DND-41 (cell line): Measurements from ENCODE around the gene ELAVL1.

Source experiments
- ATAC-seq: fragments of 200-7000 bp; cut with Tn5 transposase; 3 replicates; pipeline ENCODE4 v1.9.1; 2021; ENCODE audit warnings: low read depth; ENCODE audit not compliant: insufficient read depth
- DNase-seq: peaks from one replicate; pipeline ENCODE4 v3.0.0-alpha.2; 2020
- H2AFZ ChIP-seq: 2 replicates; pipeline ENCODE4 v1.6.0; 2012; ENCODE audit warnings: low read depth, low read length
- H3K27ac ChIP-seq: 2 replicates; pipeline ENCODE4 v1.5.1; 2012; ENCODE audit warnings: low read length, inconsistent platforms
- H3K27me3 ChIP-seq: fragments of 200-600 bp; sonication (generic); 2 replicates; pipeline ENCODE4 v1.6.0; 2012; ENCODE audit warnings: low read length, mild to moderate bottlenecking, inconsistent platforms; ENCODE audit not compliant: insufficient read depth, poor library complexity
- H3K36me3 ChIP-seq: 2 replicates; pipeline ENCODE4 v1.5.1; 2012; ENCODE audit warnings: low read length, inconsistent platforms; ENCODE audit not compliant: insufficient read depth
- H3K4me1 ChIP-seq: 2 replicates; pipeline ENCODE4 v1.5.1; 2012; ENCODE audit warnings: mild to moderate bottlenecking, low read length; ENCODE audit not compliant: insufficient read depth
- H3K4me2 ChIP-seq: 2 replicates; pipeline ENCODE4 v1.6.0; 2012; ENCODE audit warnings: mild to moderate bottlenecking, moderate library complexity, low read length, inconsistent platforms; ENCODE audit not compliant: insufficient read depth
- H3K4me3 ChIP-seq, 2 experiments: fragments of 200-600 bp in 1 of 2; shearing (Covaris generic) in 1 of 2; 2 replicates each; pipeline ENCODE4 v1.5.1; 2012 to 2016; ENCODE audit warnings: inconsistent platforms in 2 of 2, low read length in 2 of 2, mild to moderate bottlenecking in 2 of 2, low read depth in 1 of 2, moderate library complexity in 1 of 2
- H3K79me2 ChIP-seq: 2 replicates; pipeline ENCODE4 v1.6.0; 2012; ENCODE audit warnings: low read length, inconsistent platforms; ENCODE audit not compliant: insufficient read depth
- H3K9ac ChIP-seq: 2 replicates; pipeline ENCODE4 v1.6.0; 2012; ENCODE audit warnings: low read depth, mild to moderate bottlenecking, inconsistent platforms, low read length, moderate library complexity
- H3K9me3 ChIP-seq: 2 replicates; pipeline ENCODE4 v1.5.1; 2012; ENCODE audit warnings: low read length, moderate library complexity, mild to moderate bottlenecking, inconsistent platforms; ENCODE audit not compliant: insufficient read depth, severe bottlenecking
- H4K20me1 ChIP-seq: 2 replicates; pipeline ENCODE4 v1.6.0; 2012; ENCODE audit warnings: low read length; ENCODE audit not compliant: insufficient read depth
- CTCF ChIP-seq: IDR thresholded peaks from 2 replicates; pipeline ENCODE4 v1.5.1; 2012; ENCODE audit warnings: borderline replicate concordance, low read length, moderate library complexity, mild to moderate bottlenecking; ENCODE audit not compliant: poor library complexity, severe bottlenecking; ENCODE audit errors: extremely low read depth
- EZH2 ChIP-seq: IDR thresholded peaks from 3 replicates; pipeline ENCODE4 v1.6.1; 2012; ENCODE audit warnings: borderline replicate concordance, low read depth, mild to moderate bottlenecking, moderate library complexity, low read length, inconsistent platforms; ENCODE audit not compliant: severe bottlenecking

Gene ELAVL1

GRCh38 chr19:8044018-8044417 lies 38.6 kb upstream of the ELAVL1 start:
- Histone ChIP-seq H3K9me3 (no peaks in the 10 kb centered on the region), H3K4me2 (no peak overlapping the region), H3K9ac (no peak overlapping the region), H3K4me3 (no peak overlapping the region), H3K4me1 (no peaks in the 10 kb centered on the region), H3K27me3 (no peaks in the 10 kb centered on the region), H3K36me3 (no peaks in the 10 kb centered on the region), H4K20me1 (no peaks in the 10 kb centered on the region), H2AFZ (no peak overlapping the region), H3K79me2 (no peaks in the 10 kb centered on the region), H3K27ac (no peak overlapping the region)
- TF ChIP-seq CTCF (no peak), EZH2 (no peak)
- DNase-seq = no peak
- ATAC-seq = no peak

DNA sequence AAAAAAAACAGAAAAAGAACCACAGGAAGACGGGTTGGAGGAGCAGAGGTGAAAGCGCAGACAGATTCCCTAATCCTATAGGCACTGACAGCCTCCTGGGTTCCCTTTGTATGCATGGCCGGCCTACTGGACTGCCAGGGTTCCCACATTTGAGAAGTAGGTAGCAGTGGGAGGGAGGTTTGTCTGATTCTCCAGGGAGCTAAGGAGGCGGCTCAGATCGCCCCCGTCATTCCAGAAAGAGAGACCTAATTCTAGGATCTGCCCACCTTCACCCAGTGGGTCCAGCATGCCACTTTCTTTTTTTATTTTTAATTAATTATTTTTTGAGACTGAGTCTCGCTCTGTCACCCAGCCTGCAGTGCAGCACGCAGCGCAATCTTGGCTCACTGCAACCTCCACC lies 37.5 kb upstream of the ELAVL1 start:
- ATAC-seq (no peak), DNase-seq (no peak)
- Histone ChIP-seq H3K4me1 (no peaks in the 10 kb centered on the region), H3K9me3 (no peaks in the 10 kb centered on the region), H3K27me3 (no peaks in the 10 kb centered on the region), H3K79me2 (no peaks in the 10 kb centered on the region), H3K4me3 (no peak overlapping the region), H3K27ac (no peak overlapping the region), H3K9ac (no peak overlapping the region), H3K36me3 (no peaks in the 10 kb centered on the region), H2AFZ (no peak overlapping the region), H3K4me2 (no peak overlapping the region), H4K20me1 (no peaks in the 10 kb centered on the region)
- TF ChIP-seq EZH2 = no peak
- TF ChIP-seq CTCF = no peak

GRCh38 chr19:8041531-8041931 lies 36.1 kb upstream of the ELAVL1 start:
- Histone ChIP-seq H3K4me2 (no peak overlapping the region), H3K9ac (no peak overlapping the region), H3K79me2 (no peaks in the 10 kb centered on the region), H3K9me3 (no peaks in the 10 kb centered on the region), H3K27me3 (no peaks in the 10 kb centered on the region), H3K36me3 (no peaks in the 10 kb centered on the region), H4K20me1 (no peaks in the 10 kb centered on the region), H2AFZ (no peak overlapping the region), H3K4me1 (no peaks in the 10 kb centered on the region), H3K4me3 (no peak overlapping the region), H3K27ac (no peak overlapping the region)
- no peak for ATAC-seq
- DNase-seq = no peak
- no peak for TF ChIP-seq CTCF
- no peak for TF ChIP-seq EZH2

- no peaks in the 10 kb centered on the region for H3K9me3 ChIP-seq
- H3K36me3 ChIP-seq = no peaks in the 10 kb centered on the region
- H3K79me2 ChIP-seq = no peaks in the 10 kb centered on the region
- H3K4me2 ChIP-seq = no peak overlapping the region
- no peak overlapping the region for H3K4me3 ChIP-seq
- ATAC-seq (no peak), DNase-seq (no peak)
- H2AFZ ChIP-seq = no peak overlapping the region
- no peak overlapping the region for H3K27ac ChIP-seq
- TF ChIP-seq EZH2 (no peak), CTCF (no peak)
- no peak overlapping the region for H3K9ac ChIP-seq
- H3K27me3 ChIP-seq = no peaks in the 10 kb centered on the region
- H4K20me1 ChIP-seq = no peaks in the 10 kb centered on the region
- no peaks in the 10 kb centered on the region for H3K4me1 ChIP-seq
Measured at GRCh38 chr19:8039231-8039630, 33.8 kb upstream of the ELAVL1 start.
